Psoas muscle (tissue), 8 donors: ENCODE data around the gene HDAC1. TPM values are rescaled to one million over a fixed set of nuclear protein-coding genes. Genes with fewer than 3 reads are reported as not detected.

ENCODE experiments used
- ATAC-seq, 4 donors: fragments of 200-7000 bp; cut with Tn5 transposase; one replicate each; pipeline ENCODE4 v1.9.1; 2020; ENCODE audit warnings: moderate library complexity in 3 of 4, mild to moderate bottlenecking in 2 of 4
- DNase-seq, 2 donors: peaks; one replicate each; pipeline ENCODE4 v3.0.0-alpha.2; 2020
- H3K27ac ChIP-seq: fragments of 200-600 bp; one replicate; pipeline ENCODE4 v1.8.0; 2022
- H3K27me3 ChIP-seq, 3 donors: fragments of 200-600 bp in 1 of 3; one replicate each; pipeline versions ENCODE4 v1.6.1 to v1.8.0; 2013 to 2022; ENCODE audit warnings: low read length in 2 of 3, mild to moderate bottlenecking in 2 of 3, moderate library complexity in 1 of 3; ENCODE audit not compliant: insufficient read depth in 3 of 3
- H3K36me3 ChIP-seq, 2 donors: fragments of 200-600 bp in 1 of 2; one replicate each; pipeline versions ENCODE4 v1.6.1 to v1.8.0; 2013 to 2022; ENCODE audit warnings: low read depth in 1 of 2, mild to moderate bottlenecking in 1 of 2, moderate library complexity in 1 of 2; ENCODE audit not compliant: insufficient read depth in 1 of 2
- H3K4me1 ChIP-seq: fragments of 200-600 bp; one replicate; pipeline ENCODE4 v1.8.0; 2022
- H3K4me3 ChIP-seq: fragments of 200-600 bp; one replicate; pipeline ENCODE4 v1.8.0; 2022; ENCODE audit warnings: mild to moderate bottlenecking
- H3K9me3 ChIP-seq: fragments of 200-600 bp; one replicate; pipeline ENCODE4 v1.8.0; 2022
- WGBS, 3 donors: extraction: QIAGEN DNeasy Blood & Tissue Kit; methylation state at CpG; one replicate each; pipeline versions ENCODE4 v1.1.6 to v1.1.7; 2013; 5-methylcytosine and 5-hydroxymethylcytosine counted together
- intact Hi-C, 2 donors: fragments of 100-400 bp; cut with DNase I; formaldehyde crosslinking; loops; one replicate each; pipeline versions ENCODE4 v1.11.0 to v1.14.2; 2022
- polyA plus RNA-seq, 3 donors: library from polyadenylated mRNA; stranded (reverse); fragments of 200-250 nt; gene quantifications; one replicate each; pipeline ENCODE4 v1.2.3, GENCODE V29; 2013
- total RNA-seq, 4 donors: library from RNA; stranded (reverse); fragmentation: NEBNext Ultra II Directional in 2 of 4; extraction: Animal tissue kit (Norgen Biotek cat#: 25700) in 2 of 4; gene quantifications; one replicate each; pipeline versions ENCODE4 v1.2.1 to v1.2.4, GENCODE V29; 2021 to 2023
- TF ChIP-seq, protein P1 (sequence below): fragments of 200-600 bp; IDR thresholded peaks from one replicate; pipeline ENCODE4 v1.8.0; 2022; ENCODE audit warnings: antibody characterized with exemption
- donor health status: healthy with polysubstance abuse.
- donor health status: DM: no; HTN: no; CAD: no; lungs with moderate emphysema.
- donor health status: Bipolar disorder and iron deficiency.
- donor health status: healthy.
- donor health status: DM: yes; HTN: yes; CAD: no.
- donor health status: DM: no; HTN: no; CAD: no.
- donor health status: DM: no; HTN: no; CAD: no.
- donor health status: DM: yes; HTN: yes; CAD: no.

Gene HDAC1
- total and polyA plus RNA-seq, 7 donors, result 11.8 to 23.1 (median 16.7) TPM

DNA sequence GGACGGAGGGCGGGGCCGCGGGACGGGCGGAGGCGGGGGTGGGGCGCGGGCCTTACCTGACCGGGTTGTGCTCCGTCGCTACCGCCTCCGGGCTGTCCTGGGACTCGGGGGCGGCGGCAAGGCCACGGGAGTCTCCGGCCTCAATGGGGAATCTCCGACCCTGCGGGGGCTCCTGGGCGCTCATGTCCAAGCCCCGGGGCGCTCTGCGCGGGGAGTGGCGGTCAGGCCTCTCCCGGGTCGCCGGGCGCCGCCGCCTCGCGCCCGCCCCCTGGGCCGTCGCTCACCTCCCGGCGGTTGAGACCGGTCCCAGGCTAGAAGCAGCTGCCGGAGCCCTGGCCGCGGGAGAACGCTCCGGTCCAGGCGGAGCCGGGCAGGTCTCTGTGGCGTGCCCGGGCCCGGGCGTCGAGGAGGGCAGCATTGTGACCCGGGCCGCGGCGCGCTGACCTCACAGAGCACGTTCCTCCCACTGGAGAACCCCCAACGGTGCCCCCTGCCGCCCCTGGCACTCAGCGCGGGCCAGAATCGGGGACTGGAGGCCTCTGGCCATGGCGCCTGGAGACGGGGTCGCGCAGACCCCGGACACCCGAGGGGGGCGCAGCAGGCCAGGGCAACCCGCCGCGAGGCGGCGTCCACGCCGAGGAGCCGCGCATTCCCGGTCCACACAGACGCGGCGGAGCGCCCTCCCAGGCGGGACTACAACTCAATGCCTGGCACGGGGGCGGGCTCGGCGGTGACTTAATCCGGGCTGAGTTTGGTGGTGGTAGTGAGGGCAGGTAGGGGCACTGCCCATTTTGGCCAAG lies 70.0 kb downstream of the HDAC1 start:
- intact Hi-C loops, result no loop called here
- Histone ChIP-seq H3K27me3 (no peaks in the 10 kb centered on the region), H3K4me1 (no peaks in the 10 kb centered on the region), H3K9me3 (no peaks in the 10 kb centered on the region), H3K4me3 (peak overlapping the region; percentile 59), H3K27ac (peak overlapping the region; percentile 13), H3K36me3 (peaks cover 4 to 37% of the 10 kb centered on the region in 2 donors)
- TF ChIP-seq, protein P1, sequence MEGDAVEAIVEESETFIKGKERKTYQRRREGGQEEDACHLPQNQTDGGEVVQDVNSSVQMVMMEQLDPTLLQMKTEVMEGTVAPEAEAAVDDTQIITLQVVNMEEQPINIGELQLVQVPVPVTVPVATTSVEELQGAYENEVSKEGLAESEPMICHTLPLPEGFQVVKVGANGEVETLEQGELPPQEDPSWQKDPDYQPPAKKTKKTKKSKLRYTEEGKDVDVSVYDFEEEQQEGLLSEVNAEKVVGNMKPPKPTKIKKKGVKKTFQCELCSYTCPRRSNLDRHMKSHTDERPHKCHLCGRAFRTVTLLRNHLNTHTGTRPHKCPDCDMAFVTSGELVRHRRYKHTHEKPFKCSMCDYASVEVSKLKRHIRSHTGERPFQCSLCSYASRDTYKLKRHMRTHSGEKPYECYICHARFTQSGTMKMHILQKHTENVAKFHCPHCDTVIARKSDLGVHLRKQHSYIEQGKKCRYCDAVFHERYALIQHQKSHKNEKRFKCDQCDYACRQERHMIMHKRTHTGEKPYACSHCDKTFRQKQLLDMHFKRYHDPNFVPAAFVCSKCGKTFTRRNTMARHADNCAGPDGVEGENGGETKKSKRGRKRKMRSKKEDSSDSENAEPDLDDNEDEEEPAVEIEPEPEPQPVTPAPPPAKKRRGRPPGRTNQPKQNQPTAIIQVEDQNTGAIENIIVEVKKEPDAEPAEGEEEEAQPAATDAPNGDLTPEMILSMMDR, result peak; percentile 31
- DNase-seq (peak; percentile 64 to 78), ATAC-seq (peak; percentile 59 to 73 (median 71))
- WGBS, 3 donors, result 2 to 3% (median 2%) methylated on average over 66 to 91 of the region's 91 CpGs

DNA sequence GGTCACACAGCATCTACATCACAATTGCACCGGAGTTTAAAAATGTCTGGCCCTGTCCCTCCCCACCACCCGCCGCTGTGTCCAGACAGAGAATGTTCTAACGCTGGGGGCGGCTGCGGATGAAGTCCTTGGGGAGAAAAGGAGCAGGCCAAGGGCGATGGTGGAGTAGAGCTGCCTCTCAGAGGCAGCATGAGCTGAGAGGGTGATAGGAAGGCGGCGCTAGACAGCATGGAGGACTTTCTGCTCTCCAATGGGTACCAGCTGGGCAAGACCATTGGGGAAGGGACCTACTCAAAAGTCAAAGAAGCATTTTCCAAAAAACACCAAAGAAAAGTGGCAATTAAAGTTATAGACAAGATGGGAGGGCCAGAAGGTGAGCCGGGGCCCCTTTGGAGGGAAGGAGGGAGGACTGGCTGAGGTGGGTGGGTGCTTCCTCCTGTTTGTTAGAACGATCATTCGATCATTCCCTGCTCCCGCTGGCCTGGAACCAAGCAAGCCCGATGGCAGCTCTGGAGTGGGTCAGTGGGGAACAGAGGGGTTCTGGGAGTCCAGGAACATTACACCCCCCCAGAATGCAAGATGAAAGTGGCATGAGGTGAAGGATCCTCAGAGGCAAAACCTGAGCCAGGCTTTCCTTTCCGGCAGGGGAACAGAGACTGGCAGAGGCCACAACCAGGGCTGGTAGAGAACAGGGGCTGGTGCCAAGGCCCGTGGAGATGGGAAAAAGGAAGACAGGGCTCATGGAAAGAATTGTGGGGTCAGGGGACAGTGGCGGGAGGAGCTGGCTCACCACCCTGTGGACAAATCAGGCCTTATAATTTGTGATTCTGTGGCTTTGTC lies 70.8 kb downstream of the HDAC1 start, which contains the start of the genes FAM229A and TSSK3:
FAM229A (minus strand) TSS at position 12 of the 840 bp plus-strand sequence. CDS start 394 bp downstream, outside the sequence.
TSSK3 (plus strand) TSS at position 66 of the 840 bp plus-strand sequence; CDS start at position 229, 163 bp downstream.
- Histone ChIP-seq H3K4me1 (no peaks in the 10 kb centered on the region), H3K4me3 (peak within 1 kb of the TSS; percentile 59), H3K9me3 (no peaks in the 10 kb centered on the region), H3K27me3 (no peaks in the 10 kb centered on the region), H3K36me3 (peaks cover 4 to 45% of the 10 kb centered on the region in 2 donors), H3K27ac (peak within 1 kb of the TSS; percentile 13)
- WGBS, 3 donors, result 49 to 60% (median 52%) methylated on average over 17 of the region's 17 CpGs
- DNase-seq (no peak), ATAC-seq (no peak)
- intact Hi-C loops, result no loop called here
- TF ChIP-seq, protein P1, result no peak

DNA sequence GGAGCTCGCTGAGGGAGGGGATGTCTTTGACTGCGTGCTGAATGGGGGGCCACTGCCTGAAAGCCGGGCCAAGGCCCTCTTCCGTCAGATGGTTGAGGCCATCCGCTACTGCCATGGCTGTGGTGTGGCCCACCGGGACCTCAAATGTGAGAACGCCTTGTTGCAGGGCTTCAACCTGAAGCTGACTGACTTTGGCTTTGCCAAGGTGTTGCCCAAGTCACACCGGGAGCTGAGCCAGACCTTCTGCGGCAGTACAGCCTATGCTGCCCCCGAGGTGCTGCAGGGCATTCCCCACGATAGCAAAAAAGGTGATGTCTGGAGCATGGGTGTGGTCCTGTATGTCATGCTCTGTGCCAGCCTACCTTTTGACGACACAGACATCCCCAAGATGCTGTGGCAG lies 71.8 kb downstream of the HDAC1 start:
- Histone ChIP-seq H3K27me3 (no peaks in the 10 kb centered on the region), H3K4me1 (no peaks in the 10 kb centered on the region), H3K36me3 (peaks cover 8 to 55% of the 10 kb centered on the region in 2 donors), H3K9me3 (no peaks in the 10 kb centered on the region), H3K27ac (no peak overlapping the region), H3K4me3 (no peak overlapping the region)
- WGBS, 3 donors, result 68 to 84% (median 75%) methylated on average over 12 of the region's 12 CpGs
- ATAC-seq (peak in 3 of 4 donors; percentile 27 to 61 (median 60)), DNase-seq (peak; percentile 39 to 78)
- intact Hi-C loops, result no loop called here
- TF ChIP-seq, protein P1, result no peak

DNA sequence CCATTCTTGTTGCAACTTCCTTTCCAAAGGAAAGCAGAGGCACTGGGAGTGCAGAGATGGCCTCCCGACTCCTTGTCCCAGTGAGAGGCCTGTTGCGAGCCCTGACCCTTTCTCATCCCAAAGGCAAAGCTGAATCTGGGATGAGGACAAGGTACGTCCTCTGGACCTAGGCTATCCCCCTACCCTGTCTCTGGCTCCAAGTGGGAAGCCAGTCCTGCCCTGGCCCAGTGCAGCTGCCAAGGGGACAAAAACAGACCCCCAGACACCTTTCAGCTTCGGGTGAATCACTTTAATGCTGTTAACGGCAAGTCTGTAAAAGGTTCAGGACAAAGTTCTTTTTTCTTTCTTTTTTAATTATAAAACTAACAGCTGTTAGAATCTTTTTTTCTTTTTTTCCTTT lies 73.0 kb downstream of the HDAC1 start:
- H3K4me1 ChIP-seq, result no peaks in the 10 kb centered on the region
- no peak overlapping the region for H3K27ac ChIP-seq
- WGBS, 3 donors, result 85 to 94% (median 85%) methylated on average over 5 of the region's 5 CpGs
- H3K4me3 ChIP-seq, result no peak overlapping the region
- H3K36me3 ChIP-seq, result peaks cover 8 to 64% of the 10 kb centered on the region in 2 donors
- ATAC-seq (no peak), DNase-seq (no peak)
- H3K27me3 ChIP-seq, result no peaks in the 10 kb centered on the region
- H3K9me3 ChIP-seq, result no peaks in the 10 kb centered on the region
- intact Hi-C loops, result no loop called here
- TF ChIP-seq, protein P1, result no peak
